Measurements from ENCODE around the gene CARHSP1.

DNA sequence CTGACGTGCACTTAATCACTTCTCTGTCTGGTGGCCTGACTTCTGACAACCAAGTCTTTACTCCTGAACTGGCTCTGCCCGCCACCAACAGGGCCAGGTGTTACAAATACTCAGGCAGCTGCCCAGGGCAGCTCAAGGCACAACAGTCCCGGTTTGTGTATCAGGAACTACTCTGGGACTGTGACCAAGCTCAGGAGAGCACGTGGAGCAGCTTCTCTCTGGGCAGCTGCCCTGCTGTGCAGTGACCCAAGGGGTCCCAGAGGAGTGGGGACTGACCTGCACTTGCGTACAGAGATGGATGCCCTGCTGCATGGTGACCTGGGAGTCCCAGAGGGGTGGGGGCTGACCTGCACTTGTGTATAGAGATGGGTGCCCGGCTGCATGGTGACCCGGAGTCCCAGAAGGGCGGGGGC, 35.2 kb upstream of the CARHSP1 start:
- TF ChIP-seq, protein P1, sequence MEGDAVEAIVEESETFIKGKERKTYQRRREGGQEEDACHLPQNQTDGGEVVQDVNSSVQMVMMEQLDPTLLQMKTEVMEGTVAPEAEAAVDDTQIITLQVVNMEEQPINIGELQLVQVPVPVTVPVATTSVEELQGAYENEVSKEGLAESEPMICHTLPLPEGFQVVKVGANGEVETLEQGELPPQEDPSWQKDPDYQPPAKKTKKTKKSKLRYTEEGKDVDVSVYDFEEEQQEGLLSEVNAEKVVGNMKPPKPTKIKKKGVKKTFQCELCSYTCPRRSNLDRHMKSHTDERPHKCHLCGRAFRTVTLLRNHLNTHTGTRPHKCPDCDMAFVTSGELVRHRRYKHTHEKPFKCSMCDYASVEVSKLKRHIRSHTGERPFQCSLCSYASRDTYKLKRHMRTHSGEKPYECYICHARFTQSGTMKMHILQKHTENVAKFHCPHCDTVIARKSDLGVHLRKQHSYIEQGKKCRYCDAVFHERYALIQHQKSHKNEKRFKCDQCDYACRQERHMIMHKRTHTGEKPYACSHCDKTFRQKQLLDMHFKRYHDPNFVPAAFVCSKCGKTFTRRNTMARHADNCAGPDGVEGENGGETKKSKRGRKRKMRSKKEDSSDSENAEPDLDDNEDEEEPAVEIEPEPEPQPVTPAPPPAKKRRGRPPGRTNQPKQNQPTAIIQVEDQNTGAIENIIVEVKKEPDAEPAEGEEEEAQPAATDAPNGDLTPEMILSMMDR (IDR thresholded peaks at IDR 0.05 in 2 of 3, conservative IDR thresholded peaks at IDR 0.05 in 1 of 3; ENCODE audit: borderline replicate concordance in 1 of 3, insufficient read depth in 1 of 3, low read depth in 2 of 3, low read length in 2 of 3): no peak
- TF ChIP-seq RAD21 (IDR thresholded peaks at IDR 0.05; ENCODE audit: low read depth): no peak
- TF ChIP-seq POLR2A (IDR thresholded peaks at IDR 0.05; ENCODE audit: borderline replicate concordance, extremely low read depth, insufficient read depth, insufficient read length): no peak
- TF ChIP-seq ZBTB33 (IDR thresholded peaks at IDR 0.05; ENCODE audit: extremely low read depth, insufficient replicate concordance, low read length): no peak
- TF ChIP-seq REST (IDR thresholded peaks at IDR 0.05; ENCODE audit: low read depth): no peak
- no peak for TF ChIP-seq POLR2AphosphoS5 (IDR thresholded peaks at IDR 0.05; ENCODE audit: low read depth, low read length)
